Tongue (tissue), 2 donors: ENCODE data around the gene CRTC1. TPM values are rescaled to one million over a fixed set of nuclear protein-coding genes. Genes with fewer than 3 reads are reported as not detected.

Source experiments
- DNase-seq: peaks from one replicate; pipeline ENCODE4 v3.0.0-alpha.2; 2015
- total RNA-seq: library from RNA; depleted of rRNA; stranded (reverse); fragments of >200 nt; gene quantifications from one replicate; pipeline ENCODE4 v1.2.3, GENCODE V29; 2014

Gene CRTC1
- total RNA-seq, 1 donor from 2014 or later: 5.4 TPM

DNA sequence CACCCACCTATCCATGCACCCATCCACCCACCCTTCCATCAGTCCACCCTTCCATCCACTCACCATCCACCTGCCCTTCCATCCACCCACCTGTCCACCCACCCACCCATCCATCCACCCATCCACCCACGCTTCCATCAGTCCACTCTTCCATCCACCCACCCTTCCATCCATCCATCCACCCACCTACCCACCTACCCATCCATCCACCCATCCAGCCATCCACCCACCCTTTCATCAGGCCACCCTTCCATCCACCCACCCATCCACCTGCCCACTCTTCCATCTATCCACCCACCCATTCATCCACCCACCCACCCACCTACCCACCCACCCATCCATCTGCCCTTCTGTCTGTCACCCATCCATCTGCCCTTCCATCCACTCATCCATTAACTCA lies 29.6 kb upstream of the CRTC1 start:
- DNase-seq: no peak

DNA sequence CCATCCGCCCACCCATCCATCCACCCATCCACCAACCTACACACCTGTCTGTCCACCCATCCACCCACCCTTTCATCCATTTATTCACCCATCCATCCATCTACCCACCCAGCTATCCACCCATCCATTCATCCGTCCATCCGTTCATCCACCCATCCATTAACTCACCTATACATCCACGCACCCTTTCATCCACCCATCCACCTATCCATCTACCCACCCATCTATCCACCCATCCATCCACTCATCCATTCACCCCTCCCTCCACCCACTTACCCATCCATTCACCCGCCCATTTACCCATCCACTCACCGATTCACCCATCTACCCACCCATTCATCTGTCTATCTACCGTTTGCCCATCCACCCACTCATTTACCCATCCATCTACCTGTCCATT lies 29.0 kb upstream of the CRTC1 start:
- DNase-seq: no peak

DNA sequence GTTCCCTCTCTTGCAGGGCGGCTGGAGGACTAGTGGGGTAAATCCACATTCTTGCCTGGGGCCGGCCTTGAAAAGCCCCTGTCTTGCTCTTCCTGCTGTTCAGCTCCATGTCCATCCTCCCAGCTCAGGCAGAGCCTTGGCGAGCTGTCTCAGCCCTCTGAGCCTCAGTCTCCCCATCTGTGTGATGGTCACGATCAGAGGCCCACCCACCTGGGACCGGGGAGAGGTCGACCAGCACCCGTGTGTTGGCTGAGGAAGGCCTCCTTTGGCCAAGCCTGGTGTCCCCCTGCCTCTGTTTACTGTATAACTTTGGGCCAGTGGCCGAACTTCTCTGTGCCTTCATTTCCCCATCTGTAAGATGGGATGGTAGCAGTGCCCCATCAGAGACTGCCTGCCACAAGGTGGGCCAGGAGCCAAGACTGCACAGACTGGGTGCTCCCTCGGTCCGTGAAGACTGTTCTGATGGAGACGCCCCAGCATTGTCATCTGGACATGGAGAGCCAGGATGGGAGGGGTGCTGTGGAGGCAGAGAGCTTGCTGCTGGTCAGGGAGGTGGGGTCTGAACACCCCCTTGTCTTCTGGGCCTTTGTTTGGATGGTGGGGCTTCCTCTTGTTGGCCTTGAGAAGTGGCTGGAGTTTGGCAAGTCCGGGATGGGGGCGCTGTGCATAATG lies 28.2 kb upstream of the CRTC1 start:
- DNase-seq: no peak

DNA sequence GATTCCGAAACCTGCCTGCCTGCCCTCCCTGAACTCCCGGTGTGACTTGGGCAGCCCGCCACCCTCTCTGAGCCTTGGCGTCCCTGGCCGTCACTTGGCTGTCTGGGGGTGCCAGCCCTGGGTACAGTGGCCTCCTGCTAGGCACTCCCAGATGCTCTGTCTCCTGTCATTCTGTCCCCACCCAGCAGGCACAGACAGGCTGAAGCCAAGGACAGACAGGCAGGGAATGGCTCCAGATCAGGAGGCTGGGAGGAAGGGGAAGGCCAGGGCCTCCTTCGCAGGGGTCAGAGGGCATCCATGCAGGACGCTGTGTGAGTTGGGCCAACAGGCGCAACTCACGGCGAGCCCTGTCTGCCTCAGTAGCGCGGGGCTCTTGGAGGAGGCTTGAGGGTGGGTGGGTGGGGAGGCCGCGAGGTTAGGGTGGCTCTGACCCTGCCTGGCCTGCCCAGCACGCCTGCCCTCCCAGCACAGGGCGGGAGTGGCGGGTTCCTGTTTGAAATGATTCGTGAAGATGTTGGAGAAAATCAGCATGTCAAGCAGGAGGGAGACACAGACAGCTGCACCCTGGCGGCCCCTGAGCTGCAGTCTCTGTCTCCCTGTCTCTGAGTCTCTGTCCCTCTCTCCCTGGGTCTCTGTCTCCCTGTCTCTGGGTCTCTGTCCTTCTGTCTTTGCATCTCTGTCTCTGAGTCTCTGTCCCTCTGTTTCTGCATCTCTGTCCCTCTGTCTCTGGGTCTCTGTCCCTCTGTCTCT lies 27.0 kb upstream of the CRTC1 start:
- no peak for DNase-seq

DNA sequence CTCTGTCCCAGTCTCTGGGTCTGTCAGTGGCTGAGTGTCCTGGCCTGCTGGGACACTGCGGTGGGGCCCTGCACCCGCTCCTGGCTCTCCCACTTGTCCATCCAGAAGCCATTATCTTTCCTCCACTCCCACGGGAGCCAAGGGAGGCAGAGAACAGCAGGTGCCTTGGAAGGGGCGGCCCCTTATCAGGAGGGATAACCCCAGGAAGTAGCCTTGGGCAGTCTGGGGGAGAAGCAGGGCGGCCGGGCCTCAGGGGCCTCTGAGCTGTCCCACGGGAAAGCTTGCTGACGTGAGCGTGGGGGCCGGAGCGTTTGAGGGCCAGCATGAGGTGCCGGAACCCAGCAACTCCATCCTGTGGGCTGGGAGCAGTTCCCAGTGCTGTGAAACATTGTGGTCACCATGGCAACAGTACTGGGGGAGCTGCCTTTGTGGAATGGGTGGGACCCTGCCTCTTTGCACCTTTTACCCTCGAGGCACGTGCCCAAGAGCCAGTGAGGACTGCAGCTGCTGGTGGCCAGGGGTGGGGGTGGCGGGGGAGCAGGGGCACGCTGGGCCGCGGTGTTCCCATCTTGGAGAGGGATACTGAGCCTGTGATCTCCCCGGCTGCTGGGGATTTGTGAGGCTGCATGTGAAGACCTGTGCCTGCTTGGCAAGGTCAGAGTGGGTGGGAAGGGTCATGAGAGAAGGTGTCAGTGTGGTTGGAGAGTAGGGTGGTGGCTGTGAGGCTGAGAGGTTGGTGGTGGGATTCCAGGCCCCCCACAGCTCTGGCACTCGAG lies 25.7 kb upstream of the CRTC1 start:
- DNase-seq: peak; percentile 62

DNA sequence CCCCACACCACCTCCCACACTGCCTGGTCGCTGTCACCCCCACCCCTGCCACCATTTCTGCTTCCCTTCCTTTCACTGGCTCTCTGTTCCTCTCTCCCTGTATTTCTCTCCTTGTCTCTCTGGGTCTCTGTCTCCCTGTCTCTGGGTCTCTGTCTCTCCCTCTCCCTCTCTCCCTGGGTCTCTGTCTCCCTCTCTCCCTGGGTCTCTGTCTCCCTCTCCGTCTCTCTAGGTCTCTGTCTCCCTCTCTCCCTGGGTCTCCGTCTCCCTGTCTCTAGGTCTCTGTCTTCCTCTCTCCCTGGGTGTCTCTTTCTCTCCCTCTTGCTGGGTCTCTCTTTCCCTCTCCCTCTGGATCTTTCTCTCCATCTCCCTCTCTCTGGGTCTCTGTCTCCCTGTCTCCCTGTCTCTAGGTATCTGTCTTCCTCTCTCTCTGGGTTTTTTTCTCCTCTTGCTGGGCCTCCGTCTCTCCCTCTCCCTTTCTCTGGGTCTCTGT lies 25.1 kb upstream of the CRTC1 start:
- no peak for DNase-seq

DNA sequence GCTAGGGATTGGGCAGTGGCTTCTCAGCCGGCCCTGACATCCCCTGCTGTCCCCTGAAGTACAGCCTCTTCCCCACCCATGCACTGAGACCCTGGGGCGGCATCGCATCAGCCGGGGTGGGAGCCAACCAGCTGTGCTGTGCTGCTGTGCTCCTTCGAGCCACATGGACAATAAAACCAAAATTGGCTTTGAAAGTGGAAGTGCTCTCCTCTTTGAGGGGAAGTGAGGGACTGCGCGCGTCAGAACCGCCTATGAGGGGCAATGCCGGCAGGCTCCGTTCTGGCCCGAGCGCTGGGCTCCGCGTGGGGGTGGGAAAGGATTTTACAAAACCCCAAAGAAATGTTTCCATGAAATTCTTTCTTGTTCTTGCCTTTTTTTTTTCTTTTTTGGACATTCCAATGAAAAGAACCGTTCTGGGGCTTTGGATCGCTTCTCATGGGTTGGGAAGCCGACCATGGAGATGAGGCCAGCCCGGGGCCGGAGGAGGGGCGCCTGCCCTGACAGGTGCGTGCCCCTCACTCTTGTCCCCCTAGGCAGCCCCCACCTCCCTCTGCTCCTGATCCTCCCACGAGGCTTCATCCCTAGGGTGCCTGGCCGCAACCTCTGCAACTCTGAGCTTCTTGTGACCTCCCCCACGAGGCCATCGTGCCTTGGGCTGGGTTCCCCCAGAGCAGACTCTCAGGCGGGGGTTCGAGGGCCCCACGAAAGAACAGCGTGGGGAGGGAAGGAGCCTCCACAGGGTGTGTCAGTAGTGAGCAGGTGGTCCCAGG lies 24.0 kb upstream of the CRTC1 start:
- DNase-seq: peak; percentile 74

DNA sequence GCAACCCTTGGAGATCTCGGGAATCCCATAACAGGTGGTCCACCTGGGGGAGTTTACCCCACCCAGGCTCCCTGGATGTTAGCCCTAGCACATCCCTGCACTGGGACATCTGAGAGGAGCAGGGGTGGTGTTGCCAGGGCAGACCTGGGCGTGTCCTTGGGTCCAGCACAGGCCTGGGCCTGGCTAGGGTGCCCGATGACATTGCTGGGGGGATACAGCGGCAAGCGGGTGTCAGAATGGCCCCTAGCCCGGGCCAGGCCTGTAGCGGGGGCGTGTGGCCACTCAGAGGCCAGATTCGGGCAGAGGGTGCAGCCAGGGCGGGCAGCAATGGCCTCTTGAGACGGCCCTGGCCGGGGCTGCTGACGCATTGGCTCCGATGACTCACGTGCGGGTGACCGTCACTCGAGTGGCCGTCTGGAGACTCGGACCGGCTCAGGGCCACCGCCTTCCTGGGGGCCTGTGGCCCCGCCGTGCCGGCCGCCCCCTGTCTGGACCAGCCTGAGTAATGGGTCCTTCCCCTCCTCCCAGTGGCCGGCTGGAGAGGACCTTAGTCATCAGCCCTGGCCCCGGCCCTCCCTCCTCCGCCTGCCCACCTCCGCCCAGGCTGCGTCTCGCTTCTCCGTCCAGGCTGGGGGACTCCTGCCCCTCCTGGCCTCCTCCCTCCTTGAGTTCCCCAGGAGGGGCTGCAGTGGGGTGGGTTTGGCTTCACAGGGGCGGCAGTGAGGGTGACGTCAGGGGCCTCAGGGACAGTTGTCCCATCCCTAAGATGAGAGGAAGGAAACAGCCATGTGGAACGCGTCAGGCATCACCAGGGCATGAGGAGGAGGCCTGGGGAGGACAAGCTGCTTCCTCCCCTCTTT lies 23.2 kb upstream of the CRTC1 start:
- DNase-seq: no peak

DNA sequence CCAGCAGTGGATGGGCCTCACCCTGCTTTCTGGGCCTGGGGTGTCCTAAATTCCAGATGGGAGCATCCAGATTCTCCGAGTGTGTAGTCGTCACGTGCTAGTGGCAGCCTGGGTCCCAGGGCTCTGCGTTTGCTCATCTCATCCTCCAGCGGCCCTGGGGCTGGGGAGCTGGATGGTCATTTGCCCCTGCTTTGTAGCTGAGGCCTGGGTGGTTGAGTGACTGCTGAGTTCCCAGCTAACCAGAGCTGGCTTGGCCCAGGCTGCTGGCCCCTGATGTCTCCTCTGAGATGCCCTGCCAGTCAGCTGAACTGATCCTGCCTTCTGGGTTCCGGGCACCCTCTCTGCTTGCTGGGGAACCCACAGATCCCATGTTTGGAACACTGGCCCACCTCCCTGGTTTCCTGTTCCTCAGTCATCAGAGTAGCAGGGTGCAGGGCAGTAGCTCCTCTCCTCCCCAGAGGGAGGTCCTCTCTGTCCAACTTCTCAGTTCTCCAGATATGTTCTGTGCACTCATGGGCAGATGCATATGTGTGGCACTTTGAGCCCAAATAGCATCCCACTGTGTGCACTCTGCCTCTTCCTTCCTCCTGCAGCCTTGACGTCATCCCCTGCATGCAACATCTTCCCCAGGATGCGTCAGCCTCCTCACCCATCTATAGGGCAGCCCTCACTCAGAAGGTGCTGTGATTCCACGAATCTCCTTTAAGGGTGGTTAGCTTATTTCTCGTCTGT lies 22.4 kb upstream of the CRTC1 start:
- no peak for DNase-seq

DNA sequence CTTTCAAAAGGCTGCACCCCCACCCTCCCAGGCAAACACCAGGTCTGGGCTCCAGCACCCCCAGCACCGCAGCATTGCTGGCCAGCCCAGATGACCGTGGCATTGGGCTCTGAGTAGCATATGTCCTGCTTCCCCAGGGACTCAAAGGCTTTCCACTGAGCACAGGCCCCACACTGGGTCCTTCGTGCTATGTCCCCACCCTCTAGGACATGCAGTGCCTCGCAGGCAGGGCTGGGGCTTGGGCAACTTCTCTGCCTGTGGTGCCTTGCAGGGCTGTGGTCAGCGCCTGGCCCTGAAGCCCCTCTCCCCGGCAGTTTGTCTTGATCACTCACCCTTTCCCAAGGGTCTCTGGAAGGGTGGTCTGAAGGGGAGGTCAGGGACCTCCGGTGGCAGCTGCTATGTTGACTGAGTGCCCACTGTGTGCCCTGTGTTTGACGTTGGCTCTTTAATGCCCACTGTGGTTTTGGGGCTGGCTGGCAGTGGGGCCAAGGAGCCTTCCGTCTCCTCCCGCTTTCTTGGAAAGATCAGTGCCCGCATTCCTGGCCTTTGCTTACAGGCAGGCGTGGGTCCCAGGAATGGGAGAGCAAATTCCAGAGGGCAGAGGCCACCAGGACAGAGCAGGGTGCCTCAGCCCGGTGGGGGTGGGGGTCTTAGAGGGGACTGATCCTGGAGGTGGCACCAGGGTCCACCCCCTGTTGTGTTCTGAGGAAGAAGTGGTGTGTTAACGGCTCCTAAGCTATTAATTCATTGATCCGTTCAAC lies 20.3 kb upstream of the CRTC1 start:
- no peak for DNase-seq

DNA sequence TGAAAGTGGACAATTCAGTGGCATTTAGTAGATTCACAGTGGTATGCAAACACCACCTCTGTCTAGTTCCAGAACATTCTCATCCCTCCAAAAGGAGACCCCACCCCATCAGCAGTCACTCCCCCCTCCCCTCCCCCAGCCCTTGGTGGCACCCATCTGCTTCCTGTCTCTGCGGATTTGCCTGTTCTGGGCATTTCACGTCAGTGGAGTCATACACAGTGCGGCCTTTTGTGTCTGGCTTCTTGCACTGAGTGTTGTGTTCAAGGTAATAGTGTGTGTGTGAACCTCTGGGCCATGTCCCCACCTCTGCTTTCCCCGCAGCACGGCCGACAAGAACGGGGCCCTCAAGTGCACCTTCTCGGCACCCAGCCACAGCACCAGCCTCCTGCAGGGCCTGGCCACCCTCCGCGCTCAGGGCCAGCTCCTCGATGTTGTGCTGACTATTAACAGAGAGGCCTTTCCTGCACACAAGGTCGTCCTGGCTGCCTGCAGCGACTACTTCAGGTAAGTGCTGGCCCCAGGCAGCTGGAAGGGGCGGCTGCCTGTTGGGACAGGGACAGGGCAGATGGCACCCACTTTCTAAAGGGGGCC lies 19.4 kb upstream of the CRTC1 start:
- DNase-seq: no peak

DNA sequence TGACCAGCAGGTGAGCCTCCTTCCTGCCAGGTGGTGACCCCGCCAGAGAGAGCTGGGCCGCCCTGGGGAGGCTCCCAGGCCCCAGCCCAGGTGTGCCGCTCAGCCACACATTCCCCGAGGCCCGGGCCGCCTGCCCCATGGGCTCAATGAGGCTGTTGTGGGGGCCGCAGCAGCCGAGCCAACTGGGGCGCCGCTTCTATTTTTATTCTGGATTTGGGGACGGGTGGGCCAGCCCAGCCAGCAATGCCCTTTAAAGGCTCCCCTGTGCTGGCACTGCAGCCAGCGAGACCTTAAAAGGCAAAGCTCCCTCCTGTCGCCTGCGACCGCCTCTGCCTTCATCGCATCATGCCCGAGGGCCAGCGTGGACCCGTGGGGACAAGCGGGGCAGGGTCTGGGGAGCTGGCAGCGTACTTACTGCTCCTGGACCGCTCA lies 17.7 kb upstream of the CRTC1 start:
- no peak for DNase-seq

DNA sequence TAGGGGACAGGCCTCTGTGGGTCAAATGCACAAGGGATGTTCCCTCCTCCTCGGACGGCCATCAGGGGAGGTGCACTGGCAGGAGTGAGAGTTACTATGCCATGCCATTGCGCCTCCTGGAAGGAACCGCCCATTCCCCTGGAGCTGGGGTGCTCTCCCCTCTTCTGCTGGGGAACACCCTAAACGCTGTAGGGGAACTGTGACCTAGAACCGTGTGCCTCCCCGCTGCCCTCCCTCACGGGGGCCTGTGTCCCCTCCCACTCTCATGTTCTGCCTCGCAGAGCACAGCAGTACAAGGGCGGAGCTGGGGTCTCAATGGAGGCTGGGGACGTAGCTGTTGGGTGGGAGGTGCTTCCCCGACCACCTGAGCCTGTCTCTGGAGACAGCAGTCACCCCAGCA lies 17.2 kb upstream of the CRTC1 start:
- DNase-seq: no peak

DNA sequence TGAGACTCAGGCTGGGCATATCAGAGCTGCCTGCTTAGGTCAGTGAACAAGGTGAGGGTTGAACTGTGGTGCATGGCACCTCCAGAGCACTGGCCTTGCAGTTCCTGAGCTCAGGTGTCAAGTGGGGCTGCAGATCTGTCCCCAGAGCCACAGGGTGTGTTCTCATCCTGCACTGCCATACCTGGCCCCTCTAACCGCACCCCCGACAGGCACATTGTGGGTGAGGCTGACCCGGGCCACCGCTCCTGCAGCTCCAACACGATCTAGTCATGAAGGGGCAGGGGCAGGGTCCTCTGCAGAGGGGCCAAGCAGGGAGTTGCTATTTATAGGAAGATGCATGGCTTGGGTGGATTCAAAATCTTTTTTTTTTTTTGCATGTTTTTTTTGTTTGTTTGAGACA lies 16.7 kb upstream of the CRTC1 start:
- DNase-seq: no peak

DNA sequence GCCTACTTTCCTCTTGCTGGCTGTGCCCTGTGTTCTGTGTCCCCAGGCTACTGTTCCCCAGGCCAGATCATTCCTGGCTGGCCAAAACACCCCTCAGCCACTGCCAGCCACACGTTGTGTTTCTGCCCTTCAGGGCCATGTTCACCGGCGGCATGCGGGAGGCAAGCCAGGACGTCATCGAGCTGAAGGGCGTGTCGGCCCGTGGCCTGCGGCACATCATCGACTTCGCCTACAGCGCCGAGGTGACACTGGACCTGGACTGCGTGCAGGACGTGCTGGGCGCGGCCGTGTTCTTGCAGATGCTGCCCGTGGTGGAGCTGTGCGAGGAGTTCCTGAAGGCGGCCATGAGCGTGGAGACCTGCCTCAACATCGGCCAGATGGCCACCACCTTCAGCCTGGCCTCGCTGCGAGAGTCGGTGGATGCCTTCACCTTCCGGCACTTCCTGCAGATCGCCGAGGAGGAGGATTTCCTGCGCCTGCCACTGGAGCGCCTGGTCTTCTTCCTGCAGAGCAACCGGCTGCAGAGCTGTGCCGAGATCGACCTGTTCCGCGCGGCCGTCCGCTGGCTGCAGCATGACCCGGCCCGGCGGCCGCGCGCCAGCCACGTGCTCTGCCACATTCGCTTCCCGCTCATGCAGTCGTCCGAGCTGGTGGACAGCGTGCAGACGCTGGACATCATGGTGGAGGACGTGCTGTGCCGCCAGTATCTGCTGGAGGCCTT lies 15.8 kb upstream of the CRTC1 start:
- no peak for DNase-seq

DNA sequence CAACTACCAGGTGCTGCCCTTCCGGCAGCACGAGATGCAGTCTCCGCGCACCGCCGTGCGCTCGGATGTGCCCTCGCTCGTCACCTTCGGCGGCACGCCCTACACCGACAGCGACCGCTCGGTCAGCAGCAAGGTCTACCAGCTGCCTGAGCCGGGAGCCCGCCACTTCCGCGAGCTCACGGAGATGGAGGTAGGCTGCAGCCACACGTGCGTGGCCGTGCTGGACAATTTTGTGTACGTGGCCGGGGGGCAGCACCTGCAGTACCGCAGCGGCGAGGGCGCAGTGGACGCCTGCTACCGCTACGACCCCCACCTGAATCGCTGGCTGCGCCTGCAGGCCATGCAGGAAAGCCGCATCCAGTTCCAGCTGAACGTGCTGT lies 15.2 kb upstream of the CRTC1 start:
- DNase-seq: no peak

DNA sequence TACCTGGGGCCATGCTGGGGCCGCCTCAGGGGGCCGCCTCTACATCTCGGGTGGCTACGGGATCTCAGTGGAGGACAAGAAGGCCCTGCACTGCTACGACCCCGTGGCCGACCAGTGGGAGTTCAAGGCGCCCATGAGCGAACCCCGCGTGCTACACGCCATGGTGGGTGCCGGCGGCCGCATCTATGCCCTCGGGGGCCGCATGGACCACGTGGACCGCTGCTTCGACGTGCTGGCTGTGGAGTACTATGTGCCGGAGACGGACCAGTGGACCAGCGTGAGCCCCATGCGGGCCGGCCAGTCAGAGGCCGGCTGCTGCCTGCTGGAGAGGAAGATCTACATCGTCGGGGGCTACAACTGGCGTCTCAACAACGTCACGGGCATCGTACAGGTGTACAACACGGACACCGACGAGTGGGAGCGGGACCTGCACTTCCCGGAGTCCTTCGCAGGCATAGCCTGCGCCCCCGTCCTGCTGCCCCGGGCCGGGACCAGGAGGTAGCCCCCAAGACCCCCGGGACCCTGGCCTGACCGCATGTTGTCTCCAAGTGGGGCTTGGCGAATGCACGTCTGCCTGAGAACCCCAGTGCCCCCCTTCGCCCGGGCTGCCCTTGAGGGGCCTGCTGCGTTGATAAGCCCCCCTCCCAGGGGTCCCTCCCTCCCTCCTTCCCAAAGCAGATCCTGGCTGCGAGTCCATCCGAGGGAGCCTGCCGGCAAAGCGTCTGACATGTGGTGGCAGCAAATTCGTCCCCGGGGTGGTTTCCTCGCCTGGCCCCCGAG lies 14.5 kb upstream of the CRTC1 start:
- DNase-seq: no peak

DNA sequence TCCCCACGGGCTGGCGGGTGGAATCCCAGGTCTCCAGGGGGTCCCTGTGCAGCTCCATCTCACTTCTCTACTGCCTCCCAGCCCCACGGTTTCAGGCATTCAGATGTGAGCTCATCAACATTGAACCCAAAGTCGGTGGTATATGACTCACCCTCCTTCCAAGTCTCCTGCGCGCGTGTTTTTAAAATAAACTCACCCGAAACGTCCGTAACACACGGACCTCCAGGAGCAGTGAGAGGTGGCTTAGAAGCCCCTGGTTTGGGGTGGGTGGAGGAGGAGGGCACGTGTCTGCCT lies 14.0 kb upstream of the CRTC1 start:
- DNase-seq: no peak
